ENCODE measurements around the gene MYH13. TPM values are rescaled to one million over a fixed set of nuclear protein-coding genes. Genes with fewer than 3 reads are reported as not detected.
"Not testable (repeated sequence)": the region's sequence is repeated elsewhere in the genome, so short reads cannot be mapped to it uniquely, and the experiment has no call there.

Gene MYH13
- total RNA-seq, 4 donors from 2014 or later, result not detected

DNA sequence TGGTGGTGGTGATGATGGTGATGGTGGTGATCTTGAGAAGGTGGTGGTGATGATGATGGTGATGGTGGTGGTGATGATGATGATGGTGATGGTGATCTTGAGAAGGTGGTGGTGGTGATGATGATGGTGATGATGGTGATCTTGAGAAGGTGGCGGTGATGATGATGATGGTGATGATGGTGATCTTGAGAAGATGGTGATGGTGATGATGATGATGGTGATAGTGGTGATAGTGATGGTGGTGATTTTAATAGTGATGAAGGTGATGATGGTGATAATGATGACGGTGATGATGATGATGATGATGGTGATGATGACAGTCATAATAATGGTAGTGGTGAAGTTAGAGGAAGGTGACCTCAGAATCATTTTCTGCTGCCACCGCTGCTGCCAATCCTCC, 75.1 kb downstream of the MYH13 start:
- DNase-seq (ENCODE audit: low spot score in 2 of 2), result no peak
- TF ChIP-seq, protein P1, sequence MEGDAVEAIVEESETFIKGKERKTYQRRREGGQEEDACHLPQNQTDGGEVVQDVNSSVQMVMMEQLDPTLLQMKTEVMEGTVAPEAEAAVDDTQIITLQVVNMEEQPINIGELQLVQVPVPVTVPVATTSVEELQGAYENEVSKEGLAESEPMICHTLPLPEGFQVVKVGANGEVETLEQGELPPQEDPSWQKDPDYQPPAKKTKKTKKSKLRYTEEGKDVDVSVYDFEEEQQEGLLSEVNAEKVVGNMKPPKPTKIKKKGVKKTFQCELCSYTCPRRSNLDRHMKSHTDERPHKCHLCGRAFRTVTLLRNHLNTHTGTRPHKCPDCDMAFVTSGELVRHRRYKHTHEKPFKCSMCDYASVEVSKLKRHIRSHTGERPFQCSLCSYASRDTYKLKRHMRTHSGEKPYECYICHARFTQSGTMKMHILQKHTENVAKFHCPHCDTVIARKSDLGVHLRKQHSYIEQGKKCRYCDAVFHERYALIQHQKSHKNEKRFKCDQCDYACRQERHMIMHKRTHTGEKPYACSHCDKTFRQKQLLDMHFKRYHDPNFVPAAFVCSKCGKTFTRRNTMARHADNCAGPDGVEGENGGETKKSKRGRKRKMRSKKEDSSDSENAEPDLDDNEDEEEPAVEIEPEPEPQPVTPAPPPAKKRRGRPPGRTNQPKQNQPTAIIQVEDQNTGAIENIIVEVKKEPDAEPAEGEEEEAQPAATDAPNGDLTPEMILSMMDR (IDR thresholded peaks at IDR 0.05), result no peak
- TF ChIP-seq POLR2A (IDR thresholded peaks at IDR 0.05), result no peak
- intact Hi-C loops (cut with DNase I; ENCODE audit: low total_unique reads), result no loop called here
- 94 to 96% methylated on average over 3 of the region's 3 CpGs for WGBS, 2 donors
- no peak overlapping the region for H3K4me3 ChIP-seq (ENCODE audit: low read depth, poor library complexity, severe bottlenecking)

DNA sequence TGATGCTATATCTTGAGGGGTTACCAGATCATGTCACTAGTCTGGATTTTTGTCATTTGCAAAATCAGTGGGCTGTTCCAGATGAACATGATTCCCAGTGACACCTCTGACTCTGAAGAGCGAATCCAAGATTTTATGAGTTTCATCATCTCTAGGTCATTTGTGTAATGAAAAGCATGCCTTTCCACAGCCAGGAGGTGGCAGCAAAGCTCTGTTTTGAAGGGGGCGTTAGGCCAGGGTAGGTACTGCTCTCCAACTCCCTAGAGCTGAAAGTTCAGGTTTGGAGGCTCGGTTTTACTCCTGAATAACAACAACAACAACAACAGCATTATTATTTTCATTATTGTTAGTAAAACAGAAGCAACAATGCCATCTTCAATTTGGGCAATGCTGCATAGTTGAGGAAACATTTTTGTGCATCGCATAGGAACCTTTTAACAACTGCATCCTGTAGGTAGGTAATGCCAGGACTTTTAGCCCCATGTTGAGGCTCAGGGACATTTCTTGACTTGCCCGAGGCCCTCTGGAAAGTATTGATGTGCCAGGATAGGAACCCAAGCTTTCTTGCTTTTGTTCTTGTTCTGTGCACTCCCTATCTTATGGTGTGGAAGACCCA, 77.0 kb downstream of the MYH13 start:
- peak in 1 of 2 donors; percentile 88 for DNase-seq (ENCODE audit: low spot score in 2 of 2)
- TF ChIP-seq, protein P1 (IDR thresholded peaks at IDR 0.05), result no peak
- TF ChIP-seq POLR2A (IDR thresholded peaks at IDR 0.05), result no peak
- intact Hi-C loops (cut with DNase I; ENCODE audit: low total_unique reads), result no loop called here
- 37 to 39% methylated on average over 5 of the region's 5 CpGs for WGBS, 2 donors
- no peak overlapping the region for H3K4me3 ChIP-seq (ENCODE audit: low read depth, poor library complexity, severe bottlenecking)

DNA sequence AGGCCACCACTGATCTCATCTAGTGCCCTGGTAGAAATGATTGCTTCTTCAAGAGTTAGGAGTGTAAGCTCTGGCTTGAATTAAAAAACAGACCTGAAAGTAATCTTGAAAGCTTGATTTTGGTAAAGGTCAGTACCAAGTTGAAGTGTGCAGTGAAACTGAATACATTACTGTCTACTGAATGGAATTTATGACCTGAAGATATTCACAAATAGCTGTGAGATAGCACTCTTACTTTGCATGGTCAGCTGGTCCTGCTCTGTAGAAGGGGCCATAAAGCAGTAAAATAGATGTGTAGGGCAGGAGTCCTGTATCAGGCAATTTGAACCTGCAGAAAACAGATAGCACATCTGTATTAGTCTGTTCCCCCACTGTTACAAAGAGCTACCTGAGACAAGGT, 78.6 kb downstream of the MYH13 start:
- H3K4me3 ChIP-seq (ENCODE audit: low read depth, poor library complexity, severe bottlenecking), result no peak overlapping the region
- intact Hi-C loops (cut with DNase I; ENCODE audit: low total_unique reads), result no loop called here
- no peak for TF ChIP-seq POLR2A (IDR thresholded peaks at IDR 0.05)
- TF ChIP-seq, protein P1 (IDR thresholded peaks at IDR 0.05), result no peak
- peak in 1 of 2 donors; percentile 3 for DNase-seq (ENCODE audit: low spot score in 2 of 2)

DNA sequence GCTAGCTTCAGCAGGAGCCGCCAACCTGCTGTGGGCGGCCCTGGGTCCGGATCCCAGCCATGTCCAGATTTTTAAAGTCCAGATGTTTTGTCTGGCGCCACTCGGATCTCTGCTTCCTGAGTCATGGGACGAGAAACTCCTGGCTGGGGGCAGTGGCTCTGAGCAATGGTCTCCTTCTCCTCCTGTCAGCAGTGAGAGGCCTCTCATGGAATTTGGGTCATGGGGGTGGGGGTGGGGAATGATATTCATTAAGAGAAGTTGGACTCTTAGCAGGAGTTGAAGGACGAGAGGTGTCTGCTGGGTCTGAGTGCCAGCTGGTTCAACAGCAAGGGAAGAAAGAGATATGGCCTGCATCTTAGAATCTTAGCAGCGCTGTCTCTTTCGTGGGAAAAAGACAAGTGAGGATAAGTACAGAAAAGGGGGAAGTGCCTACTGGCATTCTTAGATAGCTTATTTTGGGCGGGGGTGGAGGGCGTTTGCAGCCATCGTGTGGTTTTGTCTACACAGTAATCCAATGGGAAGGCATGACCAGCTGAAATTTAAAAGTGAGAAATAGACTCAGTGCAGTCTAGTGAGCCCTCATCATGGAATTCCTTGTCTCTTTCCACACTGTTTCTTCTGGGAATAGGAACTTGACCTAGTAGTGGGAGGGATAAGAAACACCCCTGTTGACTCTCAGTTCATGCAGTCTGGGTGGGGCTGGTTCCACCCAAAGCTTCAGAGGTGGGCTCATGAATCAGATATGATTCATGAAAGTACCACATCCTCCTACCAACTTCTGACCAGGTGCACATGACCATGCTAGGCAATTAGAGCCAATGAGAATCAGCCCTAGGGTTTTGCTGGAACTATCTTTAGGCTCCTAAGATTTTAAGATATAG, 80.5 kb downstream of the MYH13 start:
- WGBS, 2 donors, result 54 to 60% methylated on average over 12 of the region's 12 CpGs
- DNase-seq (ENCODE audit: low spot score in 2 of 2), result peak; percentile 36 to 84
- TF ChIP-seq, protein P1 (IDR thresholded peaks at IDR 0.05), result no peak
- no peak for TF ChIP-seq POLR2A (IDR thresholded peaks at IDR 0.05)
- no peak overlapping the region for H3K4me3 ChIP-seq (ENCODE audit: low read depth, poor library complexity, severe bottlenecking)
- intact Hi-C loops (cut with DNase I; ENCODE audit: low total_unique reads), result no loop called here

DNA sequence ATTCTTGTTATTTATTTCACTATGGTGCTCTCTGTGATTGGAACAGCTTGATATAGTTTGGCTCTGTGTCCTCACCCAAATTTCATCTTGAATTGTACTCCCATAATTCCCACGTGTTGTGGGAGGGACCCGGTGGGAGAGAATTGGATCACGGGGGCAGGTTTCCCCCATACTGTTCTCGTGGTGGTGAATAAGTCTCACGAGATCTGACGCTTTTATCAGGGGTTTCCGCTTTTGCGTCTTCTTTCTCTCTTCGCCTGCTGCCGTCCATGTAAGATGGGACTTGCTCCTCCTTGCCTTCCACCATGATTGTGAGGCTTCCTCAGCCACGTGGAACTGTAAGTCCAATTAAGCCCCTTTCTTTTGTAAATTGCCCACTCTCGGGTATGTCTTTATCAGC, 81.2 kb downstream of the MYH13 start:
- intact Hi-C loops (cut with DNase I; ENCODE audit: low total_unique reads); H3K4me3 ChIP-seq (ENCODE audit: low read depth, poor library complexity, severe bottlenecking): not testable (repeated sequence)
- peak in 1 of 2 donors; percentile 60 for DNase-seq (ENCODE audit: low spot score in 2 of 2)
- 77 to 79% methylated on average over 12 of the region's 12 CpGs for WGBS, 2 donors

DNA sequence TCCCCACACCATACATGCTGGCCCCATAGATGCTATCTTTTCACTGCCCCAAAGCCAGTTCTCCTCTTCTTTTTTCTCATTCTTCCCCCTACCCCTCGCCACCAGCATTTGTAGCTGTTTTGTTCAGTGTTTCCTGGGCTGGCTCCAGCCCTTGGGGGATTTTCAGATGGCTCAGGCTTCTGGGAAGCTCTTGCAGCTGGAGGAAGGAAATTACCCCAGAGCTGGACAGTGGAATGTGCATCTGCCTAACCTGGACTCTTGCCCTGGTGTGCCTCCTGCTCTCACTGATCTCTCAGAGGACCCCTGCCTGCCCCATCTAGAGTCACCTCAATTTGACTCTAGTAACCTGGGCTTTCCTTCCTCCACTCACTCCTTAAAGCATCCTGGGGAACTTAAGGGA, 82.8 kb downstream of the MYH13 start:
- 17 to 24% methylated on average over 1 of the region's 1 CpG for WGBS, 2 donors
- no peak for DNase-seq (ENCODE audit: low spot score in 2 of 2)
- no peak overlapping the region for H3K4me3 ChIP-seq (ENCODE audit: low read depth, poor library complexity, severe bottlenecking)
- intact Hi-C loops (cut with DNase I; ENCODE audit: low total_unique reads), result no loop called here
- TF ChIP-seq, protein P1 (IDR thresholded peaks at IDR 0.05), result no peak
- TF ChIP-seq POLR2A (IDR thresholded peaks at IDR 0.05), result no peak

Data from lower leg skin (tissue), 4 donors.